Measurements from ENCODE around the gene IGDCC3.

GRCh38 chr15:65385870-65386258 lies 8.1 kb upstream of the IGDCC3 start:
- TF ChIP-seq ATF2 (CRISPR knock-in tag; IDR thresholded peaks at IDR 0.05; ENCODE audit: borderline replicate concordance, low read depth) (no peak), CTCF (IDR thresholded peaks at IDR 0.05) (no peak), MXD4 (CRISPR knock-in tag; IDR thresholded peaks at IDR 0.05; ENCODE audit: borderline replicate concordance) (no peak), ATF3 (CRISPR knock-in tag; conservative IDR thresholded peaks at IDR 0.05) (no peak), JUN (CRISPR knock-in tag; IDR thresholded peaks at IDR 0.05) (no peak), ESRRA (CRISPR knock-in tag; IDR thresholded peaks at IDR 0.05; ENCODE audit: borderline replicate concordance) (no peak)
